ENCODE data around the gene SERPINC1. TPM values are rescaled to one million over a fixed set of nuclear protein-coding genes. Genes with fewer than 3 reads are reported as not detected.

Gene SERPINC1
- total and polyA plus RNA-seq, 2 of the 8 experiments (the other 6 are each of a cell fraction or from before 2014, with no cell fraction given): 0.08 TPM; not detected in 1

- Histone ChIP-seq H3K9ac (replicated peaks in 1 of 4; ENCODE audit: extremely low read depth in 1 of 4, low read depth in 3 of 4, low read length in 3 of 4) (no peak overlapping the region), H3K36me3 (ENCODE audit: control insufficient read depth in 2 of 4, insufficient read depth in 4 of 4, low read length in 3 of 4) (peaks cover 6 to 57% (median 26%) of the 10 kb centered on the region in 4 experiments; a peak in 7 of 8 replicates), H2BK12ac (ENCODE audit: low read depth, low read length) (no peak overlapping the region), H2BK120ac (replicated peaks; ENCODE audit: low read depth, low read length) (no peak overlapping the region), H3K56ac (replicated peaks; ENCODE audit: insufficient read length, low read depth, low read length) (no peak overlapping the region), H3K79me2 (ENCODE audit: control insufficient read depth in 1 of 2, insufficient read depth in 2 of 2, low read length in 2 of 2) (no peaks in the 10 kb centered on the region), H3K23me2 (ENCODE audit: low read depth, low read length) (no peaks in the 10 kb centered on the region), H4K20me1 (replicated peaks in 1 of 2; ENCODE audit: control insufficient read depth in 1 of 2, insufficient read depth in 2 of 2, low read length in 2 of 2) (peaks cover 0 to 1% of the 10 kb centered on the region in 2 experiments), H3K4ac (replicated peaks; ENCODE audit: insufficient read length, low read depth, low read length) (no peak overlapping the region), H2BK15ac (ENCODE audit: low read length) (no peak overlapping the region), H3K18ac (ENCODE audit: extremely low read depth, low read length) (no peak overlapping the region), H3K9me3 (ENCODE audit: insufficient read depth in 2 of 2, low read depth in 1 of 2, low read length in 1 of 2) (no peaks in the 10 kb centered on the region), H3K27me3 (replicated peaks in 1 of 4; ENCODE audit: control insufficient read depth in 3 of 4, extremely low read depth in 1 of 4, insufficient read depth in 3 of 4, low read length in 3 of 4) (no peaks in the 10 kb centered on the region), H2AK5ac (ENCODE audit: low read depth, low read length) (no peak overlapping the region), H3K14ac (ENCODE audit: insufficient read length) (no peak overlapping the region), H3K23ac (ENCODE audit: insufficient read length) (no peak overlapping the region), H3K4me1 (replicated peaks in 1 of 4; ENCODE audit: control insufficient read depth in 3 of 4, insufficient read depth in 4 of 4, low read length in 3 of 4) (peaks cover 0 to 9% (median 4%) of the 10 kb centered on the region in 4 experiments; a peak in 5 of 7 replicates), H3K27ac (ENCODE audit: low read depth, low read length) (no peak overlapping the region), H4K5ac (ENCODE audit: insufficient read length, low read depth, low read length) (no peak overlapping the region), H2AFZ (ENCODE audit: low read length) (no peak overlapping the region), H4K8ac (ENCODE audit: extremely low read depth, insufficient read depth, low read length) (no peak overlapping the region), H3K4me2 (ENCODE audit: insufficient read depth in 1 of 2, low read depth in 2 of 2, low read length in 2 of 2) (no peak overlapping the region), H2BK5ac (ENCODE audit: low read depth, low read length) (no peak overlapping the region), H3K79me1 (ENCODE audit: low read depth, low read length) (no peaks in the 10 kb centered on the region), H4K91ac (replicated peaks; ENCODE audit: insufficient read length, low read length) (no peak overlapping the region), H3K4me3 (ENCODE audit: extremely low read depth in 1 of 4, insufficient read depth in 2 of 4, low read depth in 3 of 4, low read length in 4 of 4) (no peak overlapping the region), H2BK20ac (ENCODE audit: low read length) (no peak overlapping the region)
- TF ChIP-seq GTF2F1 (IDR thresholded peaks at IDR 0.05; ENCODE audit: borderline replicate concordance, low read depth, low read length) (no peak), POLR2AphosphoS5 (IDR thresholded peaks at IDR 0.05; ENCODE audit: low read depth, low read length) (peak; percentile 33; the same call in 1 of the 2 replicates)
- FAIRE-seq: no peak
- DNase-seq (ENCODE audit: low read depth in 1 of 2, low spot score in 2 of 2): no peak
- CTCF ChIA-PET (ENCODE audit: partially characterized antibody): no interaction called here
- POLR2A ChIA-PET (ENCODE audit: partially characterized antibody): interaction anchor here (1.0 to 17.5 kb wide), 5 partner anchors 9 to 166 kb away, joined by 3 to 475 read pairs (median 4); partner anchors contain the start of genes GAS5, RC3H1 and ZBTB37
- WGBS, 2 experiments (ENCODE audit: extremely low coverage in 1 of 2, insufficient coverage in 1 of 2, insufficient read length in 1 of 2, insufficient replicate concordance in 2 of 2, low coverage in 1 of 2, low lambda C conversion rate in 2 of 2, missing lambda C conversion rate in 1 of 2): 94% methylated on average over 1 of the region's 1 CpG; no CpG with 5 or more reads in 1 of the 2 experiments
These were observed 61.1 kb downstream of the SERPINC1 start for GRCh38 chr1:173856014-173856413.

Small RNA genes lying within 50 kb of the gene (small RNA-seq; reads per million reads assigned to genes)
- 0.69 reads per million for gene RNA5SP67 (ENCODE audit: insufficient read depth)

Other genes starting within 250 kb of the SERPINC1 start
- 2.3 and 2.8 TPM in 2 replicates for gene ANKRD45, start 247.5 kb downstream of the SERPINC1 start, total RNA-seq (2021; fragmentation: NEBNext Ultra II Directional; extraction: Animal tissue kit (Norgen Biotek cat#: 25700))
- gene ANKRD45, start 247.5 kb downstream of the SERPINC1 start, polyA plus RNA-seq (2011; rRNA removed): 0.33 and 0.41 TPM in 2 replicates
- 12.3 and 12.8 TPM in 2 replicates for gene KLHL20, start 202.3 kb downstream of the SERPINC1 start, total RNA-seq (2021; fragmentation: NEBNext Ultra II Directional; extraction: Animal tissue kit (Norgen Biotek cat#: 25700))
- gene KLHL20, start 202.3 kb downstream of the SERPINC1 start, polyA plus RNA-seq (2011; rRNA removed): 4.4 and 4.9 TPM in 2 replicates
- gene DARS2, start 92.7 kb downstream of the SERPINC1 start, total RNA-seq (2021; fragmentation: NEBNext Ultra II Directional; extraction: Animal tissue kit (Norgen Biotek cat#: 25700)): 35.2 and 35.7 TPM in 2 replicates
- gene DARS2, start 92.7 kb downstream of the SERPINC1 start, polyA plus RNA-seq (2011; rRNA removed): 15.8 and 21.0 TPM in 2 replicates
- 16.0 and 16.3 TPM in 2 replicates for gene CENPL, start 92.4 kb downstream of the SERPINC1 start, total RNA-seq (2021; fragmentation: NEBNext Ultra II Directional; extraction: Animal tissue kit (Norgen Biotek cat#: 25700))
- 4.5 and 6.6 TPM in 2 replicates for gene CENPL, start 92.4 kb downstream of the SERPINC1 start, polyA plus RNA-seq (2011; rRNA removed)
- 763 and 799 TPM in 2 replicates for gene GAS5, start 49.3 kb downstream of the SERPINC1 start, total RNA-seq (2021; fragmentation: NEBNext Ultra II Directional; extraction: Animal tissue kit (Norgen Biotek cat#: 25700))
- gene GAS5, start 49.3 kb downstream of the SERPINC1 start, polyA plus RNA-seq (2011; rRNA removed): 716 and 1,238 TPM in 2 replicates
- 11.3 and 12.5 TPM in 2 replicates for gene ZBTB37, start 48.9 kb downstream of the SERPINC1 start, total RNA-seq (2021; fragmentation: NEBNext Ultra II Directional; extraction: Animal tissue kit (Norgen Biotek cat#: 25700))
- 1.6 and 1.7 TPM in 2 replicates for gene ZBTB37, start 48.9 kb downstream of the SERPINC1 start, polyA plus RNA-seq (2011; rRNA removed)
- gene RC3H1, start 105.0 kb upstream of the SERPINC1 start, total RNA-seq (2021; fragmentation: NEBNext Ultra II Directional; extraction: Animal tissue kit (Norgen Biotek cat#: 25700)): 29.5 and 32.2 TPM in 2 replicates
- gene RC3H1, start 105.0 kb upstream of the SERPINC1 start, polyA plus RNA-seq (2011; rRNA removed): 5.1 and 7.4 TPM in 2 replicates
- gene RABGAP1L, start 242.2 kb upstream of the SERPINC1 start, total RNA-seq (2021; fragmentation: NEBNext Ultra II Directional; extraction: Animal tissue kit (Norgen Biotek cat#: 25700)): 156 and 166 TPM in 2 replicates
- gene RABGAP1L, start 242.2 kb upstream of the SERPINC1 start, polyA plus RNA-seq (2011; rRNA removed): 20.8 and 33.3 TPM in 2 replicates

All from H1 (cell line).